ENCODE measurements around the gene ADK.

ADK gene

GRCh38 chr10:74381291-74381853, 230.4 kb downstream of the ADK start:
- DNase-seq, result no peak
- Mint-ChIP-seq H3K36me3 (ENCODE audit: low read depth) (peaks cover 30% of the 10 kb centered on the region), H3K4me1 (peaks cover 49% of the 10 kb centered on the region), H3K4me3 (no peak overlapping the region), H3K9me3 (peaks cover 6% of the 10 kb centered on the region), H3K27ac (peak overlapping the region; percentile 17), H3K27me3 (no peaks in the 10 kb centered on the region)
- no peak for ATAC-seq

- DNase-seq, result no peak
- Mint-ChIP-seq H3K27ac (no peak overlapping the region), H3K4me3 (no peak overlapping the region), H3K9me3 (peaks cover 6% of the 10 kb centered on the region), H3K27me3 (no peaks in the 10 kb centered on the region), H3K4me1 (peaks cover 46% of the 10 kb centered on the region), H3K36me3 (ENCODE audit: low read depth) (peaks cover 29% of the 10 kb centered on the region)
- peak; percentile 66 for ATAC-seq
Measured at GRCh38 chr10:74382663-74383062, 231.6 kb downstream of the ADK start.

GRCh38 chr10:74383642-74384041, 232.6 kb downstream of the ADK start:
- peaks cover 6% of the 10 kb centered on the region for H3K9me3 Mint-ChIP-seq
- ATAC-seq (no peak), DNase-seq (no peak)
- H3K36me3 Mint-ChIP-seq (ENCODE audit: low read depth), result peaks cover 30% of the 10 kb centered on the region
- no peak overlapping the region for H3K4me3 Mint-ChIP-seq
- peak overlapping the region; percentile 12 for H3K27ac Mint-ChIP-seq
- H3K27me3 Mint-ChIP-seq, result no peaks in the 10 kb centered on the region
- peaks cover 46% of the 10 kb centered on the region for H3K4me1 Mint-ChIP-seq

- ATAC-seq (no peak), DNase-seq (no peak)
- H3K36me3 Mint-ChIP-seq (ENCODE audit: low read depth), result peaks cover 26% of the 10 kb centered on the region
- H3K4me1 Mint-ChIP-seq, result peaks cover 39% of the 10 kb centered on the region
- H3K4me3 Mint-ChIP-seq, result no peak overlapping the region
- no peaks in the 10 kb centered on the region for H3K9me3 Mint-ChIP-seq
- H3K27me3 Mint-ChIP-seq, result no peaks in the 10 kb centered on the region
- H3K27ac Mint-ChIP-seq, result no peak overlapping the region
Measured at GRCh38 chr10:74384615-74385183, 233.7 kb downstream of the ADK start.

GRCh38 chr10:74388801-74389200, 237.8 kb downstream of the ADK start:
- ATAC-seq, result no peak

GRCh38 chr10:74391786-74392185, 240.8 kb downstream of the ADK start:
- H3K4me3 Mint-ChIP-seq, result no peak overlapping the region
- H3K36me3 Mint-ChIP-seq (ENCODE audit: low read depth), result peaks cover 39% of the 10 kb centered on the region
- DNase-seq (no peak), ATAC-seq (no peak)
- peaks cover 8% of the 10 kb centered on the region for H3K4me1 Mint-ChIP-seq
- no peaks in the 10 kb centered on the region for H3K27me3 Mint-ChIP-seq
- H3K9me3 Mint-ChIP-seq, result no peaks in the 10 kb centered on the region
- no peak overlapping the region for H3K27ac Mint-ChIP-seq

More at GRCh38 chr10:74388801-74389200, 237.8 kb downstream of the ADK start:
- Mint-ChIP-seq H3K9me3 (no peaks in the 10 kb centered on the region), H3K27ac (no peak overlapping the region), H3K4me3 (no peak overlapping the region), H3K27me3 (no peaks in the 10 kb centered on the region), H3K36me3 (ENCODE audit: low read depth) (peaks cover 32% of the 10 kb centered on the region), H3K4me1 (peaks cover 18% of the 10 kb centered on the region)
- DNase-seq, result no peak

GRCh38 chr10:74394416-74394969, 243.5 kb downstream of the ADK start:
- H3K9me3 Mint-ChIP-seq, result no peaks in the 10 kb centered on the region
- no peak overlapping the region for H3K27ac Mint-ChIP-seq
- no peaks in the 10 kb centered on the region for H3K27me3 Mint-ChIP-seq
- H3K4me1 Mint-ChIP-seq, result peaks cover 3% of the 10 kb centered on the region
- H3K36me3 Mint-ChIP-seq (ENCODE audit: low read depth), result peaks cover 41% of the 10 kb centered on the region
- no peak for ATAC-seq
- no peak for DNase-seq
- H3K4me3 Mint-ChIP-seq, result no peak overlapping the region

- ATAC-seq (no peak), DNase-seq (no peak)
- Mint-ChIP-seq H3K27me3 (no peaks in the 10 kb centered on the region), H3K4me1 (no peaks in the 10 kb centered on the region), H3K4me3 (no peak overlapping the region), H3K9me3 (no peaks in the 10 kb centered on the region), H3K36me3 (ENCODE audit: low read depth) (peaks cover 55% of the 10 kb centered on the region), H3K27ac (no peak overlapping the region)
Measured at GRCh38 chr10:74400186-74400585, 249.2 kb downstream of the ADK start.

GRCh38 chr10:74406006-74406405, 255.0 kb downstream of the ADK start:
- peaks cover 50% of the 10 kb centered on the region for H3K36me3 Mint-ChIP-seq (ENCODE audit: low read depth)
- DNase-seq (no peak), ATAC-seq (no peak)
- no peaks in the 10 kb centered on the region for H3K27me3 Mint-ChIP-seq
- peaks cover 14% of the 10 kb centered on the region for H3K4me1 Mint-ChIP-seq
- no peak overlapping the region for H3K27ac Mint-ChIP-seq
- no peaks in the 10 kb centered on the region for H3K9me3 Mint-ChIP-seq
- no peak overlapping the region for H3K4me3 Mint-ChIP-seq

- H3K4me1 Mint-ChIP-seq, result peaks cover 6% of the 10 kb centered on the region
- H3K9me3 Mint-ChIP-seq, result no peaks in the 10 kb centered on the region
- no peak overlapping the region for H3K27ac Mint-ChIP-seq
- H3K36me3 Mint-ChIP-seq (ENCODE audit: low read depth), result peaks cover 20% of the 10 kb centered on the region
- H3K27me3 Mint-ChIP-seq, result no peaks in the 10 kb centered on the region
- no peak for ATAC-seq
- DNase-seq, result no peak
- no peak overlapping the region for H3K4me3 Mint-ChIP-seq
Measured at GRCh38 chr10:74415146-74415839, 264.3 kb downstream of the ADK start.

- Mint-ChIP-seq H3K27me3 (no peaks in the 10 kb centered on the region), H3K9me3 (no peaks in the 10 kb centered on the region), H3K36me3 (ENCODE audit: low read depth) (peaks cover 15% of the 10 kb centered on the region), H3K27ac (no peak overlapping the region), H3K4me1 (peaks cover 6% of the 10 kb centered on the region), H3K4me3 (no peak overlapping the region)
- DNase-seq (no peak), ATAC-seq (no peak)
Measured at GRCh38 chr10:74417397-74417796, 266.4 kb downstream of the ADK start.

- H3K4me3 Mint-ChIP-seq, result no peak overlapping the region
- no peaks in the 10 kb centered on the region for H3K9me3 Mint-ChIP-seq
- ATAC-seq, result no peak
Measured at GRCh38 chr10:74418285-74418872, 267.4 kb downstream of the ADK start.

GRCh38 chr10:74419491-74419951, 268.5 kb downstream of the ADK start:
- H3K27ac Mint-ChIP-seq, result no peak overlapping the region
- DNase-seq (no peak), ATAC-seq (no peak)
- H3K9me3 Mint-ChIP-seq, result peaks cover 1% of the 10 kb centered on the region
- H3K4me1 Mint-ChIP-seq, result peaks cover 6% of the 10 kb centered on the region
- H3K4me3 Mint-ChIP-seq, result no peak overlapping the region
- no peaks in the 10 kb centered on the region for H3K27me3 Mint-ChIP-seq
- H3K36me3 Mint-ChIP-seq (ENCODE audit: low read depth), result peaks cover 21% of the 10 kb centered on the region

More at GRCh38 chr10:74418285-74418872, 267.4 kb downstream of the ADK start:
- H3K36me3 Mint-ChIP-seq (ENCODE audit: low read depth), result peaks cover 15% of the 10 kb centered on the region
- no peak overlapping the region for H3K27ac Mint-ChIP-seq
- H3K4me1 Mint-ChIP-seq, result peaks cover 6% of the 10 kb centered on the region
- H3K27me3 Mint-ChIP-seq, result no peaks in the 10 kb centered on the region
- DNase-seq, result no peak

- ATAC-seq (no peak), DNase-seq (peak; percentile 14)
- no peak overlapping the region for H3K27ac Mint-ChIP-seq
Measured at GRCh38 chr10:74419958-74420375, 268.9 kb downstream of the ADK start.

More at GRCh38 chr10:74419958-74420375, 268.9 kb downstream of the ADK start:
- Mint-ChIP-seq H3K9me3 (peaks cover 3% of the 10 kb centered on the region), H3K27me3 (no peaks in the 10 kb centered on the region), H3K4me1 (peaks cover 6% of the 10 kb centered on the region), H3K4me3 (no peak overlapping the region), H3K36me3 (ENCODE audit: low read depth) (peaks cover 25% of the 10 kb centered on the region)

Data from activated naive CD8-positive, alpha-beta T cell treated with anti-CD3 and anti-CD28 coated beads, Interleukin-2, amount 50 U/mL, for 24 hours (primary cell).